WTC11 (cell line): ENCODE results near the gene CLN5. TPM values are rescaled to one million over a fixed set of nuclear protein-coding genes. Genes with fewer than 3 reads are reported as not detected.
"Not testable (repeated sequence)": the region's sequence is repeated elsewhere in the genome, so short reads cannot be mapped to it uniquely, and the experiment has no call there.

ENCODE experiments used
- ATAC-seq: fragments of 200-7000 bp; cut with Tn5 transposase; 2 replicates; pipeline ENCODE4 v1.10.0; 2021; ENCODE audit warnings: mild to moderate bottlenecking, moderate library complexity
- CTCF ChIA-PET: fragments of 300-600 bp; sonication (Branson Sonifier 250); formaldehyde crosslinking; loops from one replicate; lab custom pipeline; 2021; ENCODE audit warnings: antibody characterized with exemption; lab: Charles Lee
- POLR2A ChIA-PET: fragments of 350-600 bp; sonication (Branson Sonifier 250); formaldehyde crosslinking; loops from one replicate; lab custom pipeline; 2021; ENCODE audit warnings: antibody characterized with exemption; lab: Charles Lee
- DNase-seq: peaks from one replicate; pipeline ENCODE4 v3.0.0; 2021; ENCODE audit warnings: low spot score
- H3K27ac Mint-ChIP-seq: 2 replicates; pipeline ENCODE4 v1.8.0; 2021; ENCODE audit warnings: mixed read lengths
- H3K27me3 Mint-ChIP-seq: 2 replicates; pipeline ENCODE4 v1.8.0; 2021; ENCODE audit warnings: low read depth, mild to moderate bottlenecking, moderate library complexity, mixed read lengths
- H3K36me3 Mint-ChIP-seq: 2 replicates; pipeline ENCODE4 v1.8.0; 2021; ENCODE audit warnings: mixed read lengths
- H3K4me1 Mint-ChIP-seq: 2 replicates; pipeline ENCODE4 v1.8.0; 2022; ENCODE audit warnings: mixed read lengths
- H3K4me3 Mint-ChIP-seq: 2 replicates; pipeline ENCODE4 v1.8.0; 2021; ENCODE audit warnings: mild to moderate bottlenecking, moderate library complexity, mixed read lengths
- H3K9me3 Mint-ChIP-seq: 2 replicates; pipeline ENCODE4 v1.8.0; 2021; ENCODE audit warnings: mixed read lengths
- CREB1 ChIP-seq: sonication (generic); formaldehyde crosslinking; IDR thresholded peaks from 2 replicates; pipeline ENCODE4 v1.8.0; 2023; ENCODE audit warnings: mild to moderate bottlenecking, missing genetic modification reagents
- EMX1 ChIP-seq: fragments of 250-450 bp; sonication (Bioruptor Pico); IDR thresholded peaks from 2 replicates; pipeline ENCODE4 v1.8.0; 2021; ENCODE audit warnings: mild to moderate bottlenecking
- ESRRA ChIP-seq: sonication (generic); formaldehyde crosslinking; IDR thresholded peaks from 2 replicates; pipeline ENCODE4 v1.8.1; 2022; ENCODE audit warnings: mild to moderate bottlenecking, missing genetic modification reagents, borderline replicate concordance
- GABPB1 ChIP-seq: sonication (generic); formaldehyde crosslinking; IDR thresholded peaks from 2 replicates; pipeline ENCODE4 v1.8.1; 2023; ENCODE audit warnings: mild to moderate bottlenecking, missing genetic modification reagents
- IRF2 ChIP-seq: sonication (generic); formaldehyde crosslinking; IDR thresholded peaks from 2 replicates; pipeline ENCODE4 v1.8.0; 2022; ENCODE audit warnings: low read depth, missing genetic modification reagents, borderline replicate concordance
- MLX ChIP-seq: sonication (generic); formaldehyde crosslinking; IDR thresholded peaks from 2 replicates; pipeline ENCODE4 v1.8.1; 2023; ENCODE audit warnings: mild to moderate bottlenecking, missing genetic modification reagents, moderate library complexity
- NFE2L1 ChIP-seq: sonication (generic); formaldehyde crosslinking; IDR thresholded peaks from 2 replicates; pipeline ENCODE4 v1.8.1; 2023; ENCODE audit warnings: missing genetic modification reagents
- NR2C2 ChIP-seq: sonication (generic); formaldehyde crosslinking; IDR thresholded peaks from 2 replicates; pipeline ENCODE4 v1.8.0; 2022; ENCODE audit warnings: mild to moderate bottlenecking, missing genetic modification reagents
- OVOL2 ChIP-seq: fragments of 250-450 bp; sonication (Bioruptor Pico); IDR thresholded peaks from 2 replicates; pipeline ENCODE4 v1.9.0; 2021; ENCODE audit warnings: mild to moderate bottlenecking, borderline replicate concordance
- SOX15 ChIP-seq: fragments of 250-450 bp; sonication (Bioruptor Pico); IDR thresholded peaks from 2 replicates; pipeline ENCODE4 v1.9.0; 2021; ENCODE audit warnings: mild to moderate bottlenecking
- STAT6 ChIP-seq: sonication (generic); formaldehyde crosslinking; conservative IDR thresholded peaks from 2 replicates; pipeline ENCODE4 v1.8.1; 2023; ENCODE audit warnings: mild to moderate bottlenecking, low read depth, missing genetic modification reagents, moderate library complexity
- TCF7 ChIP-seq: sonication (generic); formaldehyde crosslinking; IDR thresholded peaks from 2 replicates; pipeline ENCODE4 v1.8.0; 2022; ENCODE audit warnings: mild to moderate bottlenecking, low read depth, missing genetic modification reagents, moderate library complexity
- TEAD1 ChIP-seq: sonication (generic); formaldehyde crosslinking; IDR thresholded peaks from 2 replicates; pipeline ENCODE4 v1.8.0; 2022; ENCODE audit warnings: mild to moderate bottlenecking, missing genetic modification reagents
- ZBTB43 ChIP-seq: sonication (generic); formaldehyde crosslinking; IDR thresholded peaks from 2 replicates; pipeline ENCODE4 v1.8.1; 2023; ENCODE audit warnings: mild to moderate bottlenecking, missing genetic modification reagents
- ZNF232 ChIP-seq: sonication (generic); formaldehyde crosslinking; IDR thresholded peaks from 2 replicates; pipeline ENCODE4 v1.8.0; 2022; ENCODE audit warnings: mild to moderate bottlenecking, missing genetic modification reagents
- ZNF281 ChIP-seq: sonication (generic); formaldehyde crosslinking; IDR thresholded peaks from 2 replicates; pipeline ENCODE4 v1.8.0; 2023; ENCODE audit warnings: mild to moderate bottlenecking, missing genetic modification reagents
- ZNF317 ChIP-seq: sonication (generic); formaldehyde crosslinking; IDR thresholded peaks from 2 replicates; pipeline ENCODE4 v1.8.1; 2023; ENCODE audit warnings: low read depth, mild to moderate bottlenecking, moderate library complexity, missing genetic modification reagents, borderline replicate concordance
- ZNF416 ChIP-seq: fragments of 250-450 bp; sonication (Bioruptor Pico); IDR thresholded peaks from 2 replicates; pipeline ENCODE4 v1.9.0; 2021; ENCODE audit warnings: mild to moderate bottlenecking, inconsistent platforms
- ZNF512 ChIP-seq: sonication (generic); formaldehyde crosslinking; IDR thresholded peaks from 2 replicates; pipeline ENCODE4 v1.8.1; 2022; ENCODE audit warnings: missing genetic modification reagents, borderline replicate concordance
- total RNA-seq: library from RNA; stranded (reverse); gene quantifications from 3 replicates; pipeline ENCODE4 v1.2.3, GENCODE V29; 2021

CLN5 gene
- total RNA-seq, 1 experiment from 2014 or later, result 9.2 TPM

- H3K27ac Mint-ChIP-seq, DNase-seq, H3K4me1 Mint-ChIP-seq, CTCF ChIA-PET, H3K27me3 Mint-ChIP-seq, POLR2A ChIA-PET, H3K4me3 Mint-ChIP-seq, ATAC-seq: not testable (repeated sequence)
- peaks cover 31% of the 10 kb centered on the region for H3K36me3 Mint-ChIP-seq
- peaks cover 63% of the 10 kb centered on the region for H3K9me3 Mint-ChIP-seq
Measured at GRCh38 chr13:76959734-76960133, 32.1 kb upstream of the CLN5 start.

GRCh38 chr13:76965759-76966421 lies 26.0 kb upstream of the CLN5 start:
- no peaks in the 10 kb centered on the region for H3K4me1 Mint-ChIP-seq
- ATAC-seq (no peak), DNase-seq (no peak)
- peaks cover 24% of the 10 kb centered on the region for H3K9me3 Mint-ChIP-seq
- POLR2A ChIA-PET, result no interaction called here
- TF ChIP-seq IRF2 (CRISPR knock-in tag) (no peak), ZNF416 (no peak), NR2C2 (no peak), NFE2L1 (CRISPR knock-in tag) (no peak)
- H3K4me3 Mint-ChIP-seq, result no peak overlapping the region
- H3K27me3 Mint-ChIP-seq, result no peaks in the 10 kb centered on the region; the same call in 1 of the 2 replicates
- peaks cover 8% of the 10 kb centered on the region for H3K36me3 Mint-ChIP-seq
- CTCF ChIA-PET, result no interaction called here
- no peak overlapping the region for H3K27ac Mint-ChIP-seq

GRCh38 chr13:76967031-76967430 lies 24.9 kb upstream of the CLN5 start:
- Mint-ChIP-seq H3K9me3 (peaks cover 14% of the 10 kb centered on the region), H3K27ac (no peak overlapping the region), H3K4me1 (no peaks in the 10 kb centered on the region), H3K27me3 (no peaks in the 10 kb centered on the region; the same call in 1 of the 2 replicates), H3K4me3 (no peak overlapping the region), H3K36me3 (no peaks in the 10 kb centered on the region)
- ChIA-PET POLR2A (no interaction called here), CTCF (no interaction called here)
- DNase-seq (no peak), ATAC-seq (no peak)
- TF ChIP-seq TCF7, result no peak
- no peak for TF ChIP-seq SOX15
- TF ChIP-seq EMX1 (CRISPR knock-in tag), result no peak
- TF ChIP-seq STAT6, result no peak
- TF ChIP-seq MLX (CRISPR knock-in tag), result no peak
- no peak for TF ChIP-seq ZNF232 (CRISPR knock-in tag)

GRCh38 chr13:76968041-76968440 lies 23.8 kb upstream of the CLN5 start:
- ChIA-PET CTCF (no interaction called here), POLR2A (no interaction called here)
- H3K4me3 Mint-ChIP-seq, result no peak overlapping the region
- no peak overlapping the region for H3K27ac Mint-ChIP-seq
- ATAC-seq (no peak), DNase-seq (no peak)
- H3K9me3 Mint-ChIP-seq, result peaks cover 4% of the 10 kb centered on the region
- TF ChIP-seq TEAD1 (CRISPR knock-in tag) (no peak), CREB1 (no peak), ESRRA (CRISPR knock-in tag) (no peak), ZNF512 (CRISPR knock-in tag) (no peak), ZNF281 (no peak), SOX15 (no peak), ZBTB43 (CRISPR knock-in tag) (no peak), ZNF317 (CRISPR knock-in tag) (no peak), OVOL2 (CRISPR knock-in tag) (no peak), GABPB1 (CRISPR knock-in tag) (no peak), EMX1 (CRISPR knock-in tag) (no peak)
- peaks cover 3% of the 10 kb centered on the region; the same call in 1 of the 2 replicates for H3K4me1 Mint-ChIP-seq
- no peaks in the 10 kb centered on the region for H3K36me3 Mint-ChIP-seq
- no peaks in the 10 kb centered on the region for H3K27me3 Mint-ChIP-seq
